Activated CD8-positive, alpha-beta memory T cell treated with anti-CD3 and anti-CD28 coated beads for 24 hours (primary cell): ENCODE measurements around the gene KCNJ4.
"Not testable (repeated sequence)": the region's sequence is repeated elsewhere in the genome, so short reads cannot be mapped to it uniquely, and the experiment has no call there.

Experiments used
- DNase-seq: peaks from one replicate; pipeline ENCODE4 v3.0.0-alpha.2; 2020

Gene KCNJ4

DNA sequence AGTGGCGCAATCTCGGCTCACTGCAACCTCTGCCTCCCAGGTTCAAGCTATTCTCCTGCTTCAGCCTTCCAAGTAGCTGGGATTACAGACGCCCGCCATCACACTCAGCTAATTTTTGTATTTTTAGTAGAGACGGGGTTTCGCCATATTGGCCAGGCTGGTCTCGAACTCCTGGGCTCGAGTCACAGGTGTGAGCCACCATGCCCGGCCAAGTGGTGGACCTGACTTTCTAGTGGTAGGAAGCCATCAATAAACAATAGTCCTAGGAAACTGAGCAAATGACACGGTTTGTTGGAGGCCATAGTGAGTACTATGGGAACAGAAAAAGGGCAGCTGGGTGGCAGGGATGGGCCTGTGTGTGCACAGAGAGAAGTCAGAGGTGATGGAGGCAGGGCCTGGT, 15.2 kb upstream of the KCNJ4 start:
- not testable (repeated sequence) for DNase-seq

DNA sequence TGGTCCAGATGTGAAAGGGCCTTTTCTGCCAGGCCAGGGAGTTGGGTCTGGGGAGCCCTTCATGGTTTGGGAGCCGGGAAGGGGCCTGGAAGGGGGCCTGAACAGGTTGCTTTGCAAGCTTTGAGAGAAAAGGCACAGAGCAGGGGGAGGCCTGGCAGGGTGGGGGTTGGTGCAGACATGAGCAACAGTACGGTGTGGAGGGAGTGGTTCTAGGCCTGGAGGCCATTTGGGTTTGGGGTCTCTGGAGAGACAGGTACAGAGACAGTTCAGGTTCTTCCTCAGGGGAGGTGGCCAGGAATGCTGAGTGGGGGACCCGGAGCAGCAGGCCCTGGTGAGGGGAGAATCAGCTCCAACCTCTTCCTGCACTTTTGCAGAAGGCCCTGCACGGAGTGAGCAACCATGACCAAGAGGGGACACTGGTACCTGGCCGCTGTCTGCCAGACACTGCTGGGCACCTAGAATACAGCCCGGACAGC, 14.3 kb upstream of the KCNJ4 start:
- DNase-seq = no peak

DNA sequence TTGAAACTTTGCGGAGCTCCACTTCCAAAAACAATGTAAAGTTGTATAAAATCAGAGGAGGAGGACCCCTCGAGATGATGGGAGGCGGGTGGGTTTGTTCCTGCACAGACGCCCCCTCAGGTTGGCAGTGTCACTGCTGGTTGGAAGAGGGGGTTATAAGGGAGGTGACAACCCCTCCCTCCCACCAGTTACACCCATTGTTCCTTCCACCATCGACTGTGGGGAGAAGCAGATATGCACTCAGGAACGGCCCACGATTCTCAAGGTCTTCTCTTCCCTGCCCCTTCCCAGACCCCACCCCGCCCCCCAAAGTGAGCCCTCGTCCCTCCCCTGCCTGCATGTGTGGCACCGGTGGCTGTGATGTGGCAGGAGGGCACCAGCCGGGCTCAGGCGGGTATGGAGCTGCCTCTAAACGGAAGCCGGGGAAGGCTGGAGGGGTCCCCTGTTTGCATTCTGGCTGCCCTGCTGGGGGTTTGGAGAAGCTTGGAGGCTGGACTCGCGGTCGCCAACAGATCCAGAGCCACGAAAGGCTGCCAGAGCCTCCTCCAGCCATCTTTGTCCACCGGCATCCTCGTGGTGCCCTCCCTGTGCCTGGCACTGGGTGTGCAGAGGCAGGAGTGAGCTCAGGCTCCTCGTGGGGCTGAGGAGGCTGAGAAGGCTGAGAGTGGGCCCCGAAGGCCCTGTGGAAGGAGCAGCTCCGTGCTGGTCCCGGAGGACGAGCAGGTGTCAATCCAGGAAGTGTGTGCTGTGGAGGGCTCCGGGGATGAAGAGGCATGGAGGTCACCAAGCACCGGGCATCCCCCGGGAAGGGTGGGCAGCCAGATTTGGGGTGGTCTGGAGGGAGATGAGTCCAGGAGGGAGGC, 13.7 kb upstream of the KCNJ4 start:
- no peak for DNase-seq

DNA sequence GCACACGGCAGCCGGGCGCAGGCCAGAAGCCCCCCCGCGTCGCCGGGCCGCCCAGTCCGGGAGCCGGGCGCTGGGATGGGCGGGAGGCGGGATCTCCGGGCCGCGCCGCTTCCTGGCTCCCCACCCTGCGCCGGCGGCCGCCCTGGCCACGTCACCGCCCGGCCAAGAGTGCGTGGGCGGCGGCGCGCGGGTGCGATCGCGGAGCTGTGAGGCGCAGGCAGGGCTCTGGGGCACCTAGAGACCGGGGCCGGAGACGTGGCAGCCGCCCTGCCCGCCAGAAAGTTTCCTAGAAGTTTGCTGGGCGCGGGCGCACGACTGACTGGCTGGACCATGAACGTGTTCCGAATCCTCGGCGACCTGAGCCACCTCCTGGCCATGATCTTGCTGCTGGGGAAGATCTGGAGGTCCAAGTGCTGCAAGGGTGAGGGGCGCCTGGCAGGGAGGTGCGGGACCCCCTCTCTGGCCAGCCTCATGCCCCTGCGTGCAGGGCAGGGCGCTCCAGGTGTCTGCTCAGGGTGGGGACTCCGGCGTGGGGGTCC, 13.0 kb upstream of the KCNJ4 start, which contains the start of gene KDELR3:
KDELR3 (plus strand) TSS at position 193 of the 539 bp plus-strand sequence; CDS start at position 331, 138 bp downstream.
- peak; percentile 82 for DNase-seq

DNA sequence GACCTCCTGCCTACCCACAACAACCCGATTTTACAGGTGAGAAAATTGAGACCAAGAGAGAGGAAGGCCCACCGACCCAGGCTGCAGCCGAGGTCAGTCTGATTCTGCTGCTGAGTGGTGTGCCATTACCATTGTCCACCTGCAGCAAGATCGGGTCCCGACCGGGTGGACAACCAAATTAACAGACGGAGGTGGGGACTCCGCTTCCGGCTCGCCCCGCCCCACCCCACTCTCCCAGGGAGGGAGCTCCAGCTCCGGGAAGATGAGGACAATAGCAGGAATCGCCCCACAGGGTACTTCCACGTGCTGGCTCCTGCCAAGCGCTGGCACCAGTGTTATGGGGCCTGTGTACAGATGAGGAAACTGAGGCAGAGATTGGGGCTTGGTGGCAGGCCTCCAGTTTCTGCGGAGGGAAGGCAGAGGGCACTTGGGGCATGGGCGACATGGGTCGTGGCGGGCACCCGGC, 12.5 kb upstream of the KCNJ4 start:
- no peak for DNase-seq

DNA sequence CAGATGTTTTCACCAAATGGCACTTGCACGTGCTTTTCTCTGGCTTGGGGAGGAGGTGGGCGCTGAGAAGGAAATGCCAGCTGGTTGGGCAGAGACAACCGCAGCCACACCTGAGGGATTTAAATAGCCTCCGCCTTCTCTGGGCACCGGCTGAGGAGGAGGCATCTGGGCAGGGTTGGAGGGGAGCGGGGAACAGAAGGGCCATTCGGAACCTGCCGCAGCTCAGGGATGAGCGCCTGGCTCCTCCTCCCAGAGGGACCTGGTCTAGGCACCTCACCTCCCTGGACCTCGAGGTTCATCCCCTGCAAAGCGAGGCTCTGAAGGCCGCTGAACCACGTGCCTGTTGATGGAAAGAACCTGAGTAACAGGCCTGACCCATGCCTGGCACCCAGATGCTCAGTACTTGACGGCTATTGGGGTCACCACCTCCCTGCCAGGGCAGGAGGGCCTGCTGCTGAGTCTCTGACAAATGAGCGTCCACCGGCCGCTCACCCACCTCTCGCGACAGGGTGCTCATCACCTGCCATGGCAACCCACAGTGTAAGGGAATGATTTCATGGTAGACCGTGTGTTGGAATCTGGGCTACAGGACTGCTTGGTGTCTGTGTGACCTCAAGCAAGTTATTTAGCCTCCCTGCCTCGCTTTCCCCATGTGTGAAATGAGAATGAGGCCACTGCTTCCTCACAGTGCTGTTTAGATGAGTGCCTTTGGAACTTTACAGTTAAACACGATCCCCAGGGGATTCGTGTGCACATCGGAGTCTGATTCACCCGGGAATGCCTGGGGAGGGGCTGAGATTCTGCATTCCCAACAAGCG, 10.9 kb upstream of the KCNJ4 start:
- DNase-seq = no peak

DNA sequence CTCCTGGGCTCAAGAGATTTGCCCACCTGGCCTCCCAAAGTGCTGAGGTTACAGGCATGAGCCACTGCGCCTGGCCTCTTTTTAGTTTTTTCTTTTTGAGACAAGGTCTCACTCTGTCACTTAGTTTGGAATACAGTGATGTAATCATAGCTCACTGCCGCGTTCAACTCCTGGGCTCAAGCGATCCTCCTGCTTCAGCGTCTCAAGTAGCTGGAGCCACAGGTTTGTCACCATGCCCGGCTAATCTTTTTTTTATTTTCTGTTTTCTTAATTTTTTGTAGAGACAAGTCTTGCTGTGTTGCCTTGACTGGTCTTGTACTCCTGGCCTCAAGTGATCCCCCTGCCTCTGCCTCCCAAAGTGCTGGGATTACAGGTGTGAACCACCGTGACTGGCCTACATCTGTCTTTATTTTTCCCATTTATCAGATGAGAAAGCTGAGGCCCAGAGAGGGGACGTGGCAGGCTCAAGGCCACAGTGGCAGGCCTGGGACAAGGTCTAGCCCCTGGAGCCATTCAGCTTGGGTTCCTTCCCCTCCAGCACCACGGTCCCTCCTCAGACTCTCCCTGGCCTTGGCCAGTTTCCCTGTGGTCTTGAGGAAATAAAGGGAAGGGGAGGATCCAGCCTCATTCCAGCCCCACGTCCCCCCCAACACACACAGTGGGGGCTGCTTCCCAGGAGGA, 10.1 kb upstream of the KCNJ4 start:
- no peak for DNase-seq

DNA sequence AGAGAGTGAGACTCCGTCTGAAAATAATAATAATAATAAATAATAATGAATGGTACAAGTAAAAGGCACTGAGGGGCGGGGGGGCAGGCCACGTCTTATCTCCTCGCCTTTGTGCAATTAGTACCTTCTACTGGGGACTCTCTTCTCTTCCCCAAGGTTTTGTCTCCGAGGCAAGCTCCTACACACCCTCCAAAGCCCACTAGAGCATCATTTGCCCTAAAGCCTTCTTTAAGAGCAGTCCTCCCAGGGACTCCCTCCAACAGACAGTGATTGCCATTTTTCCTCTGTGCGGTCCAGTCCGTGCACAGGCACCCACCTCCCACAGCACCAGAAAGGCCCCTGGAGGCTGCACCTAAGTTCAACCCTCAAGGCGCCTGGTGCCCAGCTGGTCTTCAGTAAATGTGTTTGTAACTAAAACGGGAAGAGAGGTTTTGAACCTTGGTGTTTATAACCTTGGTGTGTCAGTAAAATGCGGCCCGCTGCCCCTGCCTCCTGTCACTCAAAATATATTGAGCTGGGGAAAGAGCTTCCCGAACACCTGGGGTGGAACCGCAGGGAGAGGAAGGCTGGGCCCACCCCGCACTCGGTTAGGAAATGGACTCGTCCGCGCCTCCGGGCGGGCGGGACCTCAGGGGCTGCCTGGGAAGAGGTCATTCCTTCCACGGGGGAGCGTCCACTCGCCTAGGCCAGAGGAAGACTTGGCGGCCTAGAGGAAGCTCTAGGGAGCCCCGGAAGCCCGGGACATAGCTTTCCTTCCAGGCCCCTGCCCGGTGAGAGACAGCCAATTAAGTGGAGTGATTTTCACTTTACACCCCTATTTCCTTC, 8.2 kb upstream of the KCNJ4 start:
- DNase-seq = no peak

DNA sequence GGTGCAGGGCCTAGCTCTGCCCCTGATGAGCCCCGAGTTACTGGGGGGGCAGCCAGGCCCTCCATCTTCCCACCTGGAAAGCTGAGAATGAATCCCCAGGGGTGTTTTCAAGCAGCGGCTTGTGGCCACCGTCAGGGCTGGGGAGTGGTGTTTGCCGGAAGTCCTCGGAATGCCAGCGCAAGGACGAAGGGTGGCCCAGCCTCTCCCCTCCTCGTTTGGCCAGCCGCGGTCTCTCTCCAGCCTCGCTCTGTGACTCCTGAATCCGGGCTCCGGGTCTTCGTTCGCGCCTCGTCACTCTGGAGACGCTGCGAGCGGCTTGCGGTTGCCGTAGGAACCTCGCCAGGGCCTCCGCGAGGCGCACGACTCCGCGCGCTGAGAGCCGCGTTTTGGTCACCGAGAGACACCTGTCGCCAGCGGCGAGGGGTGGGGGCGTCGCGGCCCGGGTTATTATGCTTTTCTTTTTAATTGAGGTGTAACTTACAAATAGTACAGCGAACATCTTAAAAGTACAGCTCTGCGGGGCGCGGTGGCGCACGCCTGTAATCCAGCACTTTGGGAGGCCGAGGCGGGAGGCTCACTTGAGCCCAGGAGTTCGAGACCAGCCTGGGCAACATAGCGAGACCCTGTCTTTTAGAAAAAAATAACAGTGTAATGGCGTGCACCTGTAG, 6.5 kb upstream of the KCNJ4 start:
- DNase-seq = peak; percentile 78

DNA sequence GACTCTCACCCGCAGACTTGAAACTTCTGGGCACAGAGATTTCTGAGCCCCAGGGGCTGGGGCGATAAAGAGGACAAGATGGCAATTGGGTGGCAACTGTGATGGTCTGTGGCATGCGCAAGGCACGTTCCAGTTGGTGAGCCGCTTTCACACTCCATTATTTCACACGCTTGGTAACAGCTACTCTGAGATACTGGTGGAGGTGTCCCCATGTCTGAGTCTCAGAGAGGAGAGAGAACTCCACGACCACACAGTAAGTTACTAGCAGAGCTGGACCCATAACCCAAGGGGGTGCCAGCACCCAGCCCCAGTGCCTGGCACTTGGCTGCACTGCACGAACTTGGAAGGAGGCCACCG, 6.0 kb upstream of the KCNJ4 start:
- no peak for DNase-seq

DNA sequence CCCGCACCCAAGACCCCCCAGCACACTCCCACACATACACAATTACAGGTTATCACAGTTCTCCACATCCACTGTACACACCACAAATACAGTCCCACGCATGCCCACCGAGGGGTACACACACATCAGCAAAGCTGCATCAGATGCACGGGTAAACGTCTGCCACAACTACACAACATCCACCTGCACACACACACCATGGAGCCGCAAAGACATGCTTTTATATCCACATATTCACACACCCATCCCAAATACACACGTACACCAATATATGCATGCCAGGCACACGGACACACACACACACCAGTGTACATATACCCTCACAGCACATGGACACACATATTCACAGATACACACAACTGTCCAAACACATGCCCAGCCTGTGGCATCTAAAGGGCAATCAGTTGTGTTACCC, 5.4 kb upstream of the KCNJ4 start:
- DNase-seq = no peak

DNA sequence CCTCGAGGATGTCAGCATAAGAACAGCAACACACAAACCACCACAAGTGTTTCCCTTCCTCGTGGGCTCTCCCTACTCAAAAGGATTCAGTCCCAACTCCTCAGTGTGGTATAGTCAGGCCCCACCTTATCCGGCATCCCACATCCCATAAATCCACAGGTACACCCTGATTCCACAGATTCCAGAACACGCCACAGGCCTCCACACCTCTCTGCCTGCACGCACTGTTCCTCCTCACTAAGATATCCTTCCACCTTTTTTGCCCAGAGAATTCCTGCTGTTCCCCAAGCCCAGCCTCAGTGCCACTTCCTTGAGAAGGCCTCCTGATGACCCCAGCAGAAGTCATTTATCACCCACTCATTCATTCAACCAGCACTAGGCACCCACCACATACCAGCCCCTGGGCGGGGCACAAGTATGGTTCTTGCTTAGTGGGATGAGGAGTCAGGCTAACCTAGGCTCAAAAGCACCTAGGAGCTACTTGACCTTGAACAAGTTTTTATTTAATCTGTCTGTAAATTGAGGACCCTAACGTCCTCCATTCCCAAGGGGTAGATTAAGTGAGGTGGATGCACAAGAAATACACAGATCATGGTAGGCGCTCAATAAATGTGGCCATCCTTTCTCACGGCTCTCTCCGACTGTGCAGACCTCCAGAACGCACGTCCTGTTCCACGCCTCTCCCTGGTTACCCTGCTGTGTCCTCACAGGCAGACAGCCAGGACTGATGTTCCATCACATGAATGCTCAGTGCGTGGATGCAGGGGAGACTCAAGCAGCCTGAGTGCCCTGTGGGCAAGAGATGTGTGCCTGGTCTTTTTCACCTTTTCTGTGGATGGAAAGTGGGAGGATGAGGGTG, 2.1 kb upstream of the KCNJ4 start:
- no peak for DNase-seq

DNA sequence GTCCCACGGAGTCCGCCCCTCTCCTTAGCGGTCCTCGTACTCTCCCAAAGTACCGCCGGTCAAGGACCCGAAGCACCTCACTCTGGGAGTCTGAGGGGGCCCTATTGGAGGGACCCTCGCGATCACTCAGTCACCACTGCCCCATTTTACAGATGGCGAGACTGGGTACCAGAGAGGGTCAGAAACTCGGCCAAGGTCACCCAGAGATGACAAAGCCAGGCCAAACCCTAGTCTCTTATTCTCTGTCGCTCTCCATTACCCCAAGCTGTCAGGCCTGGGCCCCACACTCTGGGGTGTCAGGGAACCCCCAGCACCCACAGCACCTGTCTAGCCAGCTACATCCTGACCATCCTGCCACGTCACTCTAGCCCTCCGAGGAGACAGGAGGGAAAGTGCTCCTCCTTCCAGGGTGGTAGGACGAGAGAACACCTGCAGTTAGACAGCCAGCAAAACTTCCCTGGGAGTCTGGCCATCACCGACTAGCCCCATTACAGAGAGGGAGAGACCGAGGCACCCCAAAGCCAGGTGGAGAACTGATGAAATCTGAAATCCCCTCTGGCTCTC, 1.4 kb upstream of the KCNJ4 start:
- DNase-seq = no peak

DNA sequence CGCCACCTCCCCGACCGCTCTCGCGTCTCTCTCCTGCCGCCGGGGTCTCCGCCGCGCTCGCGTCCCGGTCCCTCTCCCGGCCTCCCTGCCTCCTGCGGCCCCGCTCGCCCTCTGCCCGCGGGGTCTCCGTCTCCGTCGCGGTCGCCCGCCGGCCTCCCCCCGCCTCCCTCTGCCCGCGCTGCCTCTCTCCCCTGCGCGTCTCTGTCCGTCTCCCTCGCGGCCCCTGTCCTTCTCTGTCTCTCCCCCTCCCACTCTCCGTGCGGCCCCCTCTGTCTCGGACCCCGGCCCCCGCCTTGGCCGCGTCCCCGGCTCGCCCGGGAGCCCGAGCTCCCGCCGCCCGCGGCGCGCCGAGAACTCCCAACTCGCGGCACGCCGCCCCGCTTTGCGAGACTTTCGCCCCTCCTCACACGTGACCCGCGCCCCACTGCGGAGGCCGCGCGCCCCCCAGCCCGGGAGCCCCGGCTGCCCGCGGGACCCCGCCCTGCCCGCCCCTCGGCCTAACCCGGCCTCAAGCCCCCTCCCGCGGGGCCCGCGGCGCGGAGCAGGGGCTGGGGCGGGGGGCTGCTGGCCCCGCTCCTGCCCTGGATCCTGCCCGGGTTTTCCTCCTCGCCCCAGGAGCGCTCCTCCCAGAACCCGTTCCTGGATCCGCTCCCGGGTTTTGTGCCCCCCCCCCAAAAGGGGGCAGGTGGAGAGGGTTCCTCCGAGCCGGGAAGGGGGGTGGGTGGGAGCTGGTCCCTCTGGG, 702 bp upstream of the KCNJ4 start:
- DNase-seq = no peak

DNA sequence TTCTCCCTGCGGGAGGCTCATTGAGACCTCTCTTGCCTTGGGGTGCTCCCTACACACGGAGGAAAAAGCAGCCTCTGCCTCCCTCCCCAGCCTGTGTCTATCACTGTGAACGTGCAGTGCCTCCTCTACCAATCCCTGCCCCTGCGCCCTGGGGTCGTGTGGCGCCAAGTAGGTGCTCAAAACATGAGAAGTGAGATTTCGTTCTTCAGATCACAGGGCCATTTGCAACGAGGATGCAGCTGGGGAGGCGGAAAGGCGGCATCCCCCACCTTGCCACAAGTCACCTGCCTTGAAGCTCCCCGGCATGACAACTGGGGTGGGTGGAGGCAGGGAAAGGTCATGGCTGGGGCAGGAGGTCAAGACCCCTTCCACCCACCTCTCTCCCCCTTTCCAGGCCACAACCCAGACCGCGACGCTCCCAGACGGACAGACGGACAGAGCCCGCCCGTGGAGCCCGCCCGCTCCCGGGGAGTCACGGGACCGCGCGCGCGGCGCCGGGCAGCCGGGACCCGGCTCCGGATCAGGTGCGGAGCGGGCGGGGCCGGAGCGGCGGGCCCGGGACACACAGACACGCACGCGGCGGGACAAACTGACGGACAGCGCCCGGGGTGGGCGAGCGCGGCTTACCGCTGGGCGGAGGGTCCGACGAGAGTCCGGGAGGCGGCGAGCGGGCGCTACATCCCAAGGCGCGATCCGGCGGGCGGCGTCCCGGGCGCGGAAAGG, 485 bp downstream of the KCNJ4 start:
- no peak for DNase-seq

DNA sequence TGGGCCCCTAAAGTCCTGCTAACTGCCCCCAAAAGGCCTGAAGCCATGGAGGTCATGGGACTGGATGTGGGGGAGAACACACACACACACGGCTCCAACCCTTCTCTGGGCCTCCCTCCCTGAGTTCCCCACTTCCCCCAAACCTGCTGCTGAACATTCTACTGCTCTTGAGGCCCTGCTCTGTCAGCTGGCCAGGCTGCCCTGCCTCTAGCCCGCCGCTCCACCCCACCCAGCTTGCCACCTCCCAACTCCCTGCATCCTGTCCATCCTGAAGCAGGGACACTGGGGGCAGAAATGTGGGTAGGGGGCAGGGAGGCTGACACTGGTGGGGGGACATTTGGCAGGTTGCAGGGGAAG, 1.0 kb downstream of the KCNJ4 start:
- no peak for DNase-seq

DNA sequence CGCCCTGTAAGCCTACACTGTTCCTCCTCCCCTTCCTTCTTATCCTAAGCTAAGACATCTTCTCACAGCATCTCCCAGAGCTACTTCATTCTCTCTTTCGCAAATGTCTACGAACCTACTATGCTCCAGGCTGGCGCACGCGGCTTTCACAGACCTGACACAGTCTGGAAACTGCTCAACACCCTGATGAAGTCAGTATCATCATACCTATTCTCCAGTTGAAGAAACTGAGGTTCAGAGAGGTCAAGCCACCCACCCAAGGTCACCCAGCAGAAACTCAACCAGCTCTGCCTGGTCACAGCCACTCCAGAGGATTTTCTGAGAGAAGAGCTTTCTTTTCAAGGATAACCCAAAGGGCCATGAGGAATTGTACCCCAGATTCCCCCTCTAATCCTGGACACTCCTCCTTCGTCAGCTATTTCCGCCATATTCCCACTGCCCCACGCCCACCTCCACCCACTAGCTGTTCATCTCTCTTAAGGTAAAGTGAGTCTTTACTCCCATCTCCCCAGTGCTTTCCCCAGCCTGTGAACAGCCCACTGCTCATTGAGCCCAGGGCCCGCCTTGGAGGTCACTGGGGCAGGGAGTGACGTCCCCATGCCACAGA, 1.8 kb downstream of the KCNJ4 start:
- no peak for DNase-seq

DNA sequence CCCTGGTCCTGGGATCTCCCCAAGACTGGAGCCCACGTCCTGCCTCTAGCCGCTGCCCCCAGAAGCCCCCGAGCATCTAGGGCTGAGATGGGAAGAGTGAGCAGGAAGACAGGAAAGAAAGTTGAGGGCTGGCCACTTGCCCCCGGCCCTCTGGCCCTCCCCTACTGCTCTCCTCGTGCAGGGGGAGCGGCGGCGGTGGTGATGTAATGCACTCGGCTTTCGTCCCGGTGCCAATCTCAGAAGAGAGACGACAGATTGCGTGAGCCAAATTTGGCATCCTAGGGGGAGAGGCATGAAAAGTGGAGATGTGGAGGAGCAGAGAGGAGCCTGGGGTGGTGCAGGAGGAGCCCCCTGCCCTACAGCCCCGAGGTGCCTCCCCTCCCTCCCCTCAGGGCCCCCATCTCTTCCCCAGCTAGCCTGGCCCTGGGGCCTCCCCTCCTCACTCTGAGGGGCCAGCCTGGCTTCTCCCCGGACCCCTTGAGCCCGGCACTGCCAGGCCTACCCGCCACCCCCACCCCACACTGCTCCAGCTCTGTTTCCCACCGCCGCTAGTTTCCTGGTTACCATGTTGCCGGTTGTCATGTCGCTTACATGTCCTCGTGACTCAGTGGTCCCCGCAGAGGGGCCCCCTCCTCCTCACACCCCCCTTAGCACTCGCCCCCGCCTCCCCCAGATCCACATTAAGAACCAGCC, 2.5 kb downstream of the KCNJ4 start:
- no peak for DNase-seq
